G401 (cell line): ENCODE measurements around the gene MAPK9. TPM values are rescaled to one million over a fixed set of nuclear protein-coding genes. Genes with fewer than 3 reads are reported as not detected.
A peak's percentile ranks its signal among the peaks of the same experiment; 100 is the strongest.
"Not testable (repeated sequence)": the region's sequence is repeated elsewhere in the genome, so short reads cannot be mapped to it uniquely, and the experiment has no call there.

Experiments used
- DNase-seq: peaks from one replicate; pipeline ENCODE4 v3.0.0-alpha.2; 2015; ENCODE audit warnings: low spot score
- in situ Hi-C: cut with HindIII; loops from 2 replicates; pipeline ENCODE4 v1.10.0; 2016; ENCODE audit warnings: low sequenced_read_pairs, mixed read lengths
- total RNA-seq: library from RNA; depleted of rRNA; stranded (reverse); fragments of >200 nt; shearing (Covaris generic); gene quantifications from 2 replicates; pipeline ENCODE4 v1.2.3, GENCODE V29; 2014

MAPK9 gene
- total RNA-seq, 1 experiment from 2014 or later, result 83.2 TPM

DNA sequence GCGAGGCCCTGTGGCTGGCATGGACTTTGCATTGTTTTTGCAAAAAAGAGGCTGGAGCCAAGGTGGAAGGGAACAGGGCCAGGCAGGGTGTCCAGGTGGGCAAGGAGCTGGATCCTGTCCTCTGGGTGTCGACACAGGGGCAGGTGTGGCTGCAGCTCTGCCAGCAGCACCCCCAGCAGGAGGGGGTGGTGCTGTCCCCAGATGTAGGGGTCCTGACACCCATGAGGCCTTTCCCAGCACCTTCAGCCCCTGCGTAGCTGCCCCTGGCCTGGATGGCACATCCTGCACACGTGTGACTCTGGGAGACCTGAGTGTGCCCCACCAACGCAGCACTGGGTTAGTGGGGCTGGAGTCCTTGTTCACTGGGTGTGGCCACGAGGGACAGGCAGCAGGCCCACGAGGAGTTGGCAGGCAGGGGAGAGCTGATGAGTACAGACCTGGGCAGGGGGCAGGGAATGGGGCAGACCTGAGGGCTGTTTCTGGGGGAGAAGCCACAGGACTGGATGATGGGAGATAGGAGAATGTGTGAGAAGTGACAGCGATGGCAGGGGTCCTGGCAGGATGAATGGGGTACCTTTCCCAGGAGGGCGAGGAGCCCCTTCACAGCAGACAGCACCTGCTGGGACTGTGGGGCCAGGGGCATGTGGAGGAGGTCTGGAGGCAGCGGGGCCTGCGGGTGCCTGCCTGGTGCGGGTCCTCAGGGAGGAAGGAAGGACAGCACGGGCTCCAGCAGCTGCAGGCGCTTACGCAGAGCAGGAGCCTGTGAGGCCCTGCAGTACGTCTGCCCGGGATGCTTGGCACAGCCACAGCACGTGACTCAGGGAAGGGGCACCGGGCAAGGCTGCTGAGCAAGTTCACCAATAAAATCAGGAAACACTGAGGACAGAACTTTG lies 79.3 kb downstream of the MAPK9 start:
- no peak for DNase-seq
- in situ Hi-C loops, result no loop called here

DNA sequence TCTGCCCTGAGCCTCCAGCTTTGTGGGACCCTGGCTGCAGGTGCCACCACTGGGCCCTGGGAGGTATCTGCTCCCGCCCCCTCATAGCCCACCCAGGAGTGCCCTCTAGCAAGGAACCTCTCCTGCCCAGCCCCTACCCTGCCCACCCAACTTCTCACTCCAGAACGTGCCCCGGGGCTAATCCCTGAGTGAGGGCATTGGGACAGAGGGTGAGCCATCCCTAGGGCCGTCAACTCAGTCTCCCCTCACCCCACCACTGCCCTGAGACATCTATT lies 80.2 kb downstream of the MAPK9 start:
- in situ Hi-C loops, result no loop called here
- no peak for DNase-seq

DNA sequence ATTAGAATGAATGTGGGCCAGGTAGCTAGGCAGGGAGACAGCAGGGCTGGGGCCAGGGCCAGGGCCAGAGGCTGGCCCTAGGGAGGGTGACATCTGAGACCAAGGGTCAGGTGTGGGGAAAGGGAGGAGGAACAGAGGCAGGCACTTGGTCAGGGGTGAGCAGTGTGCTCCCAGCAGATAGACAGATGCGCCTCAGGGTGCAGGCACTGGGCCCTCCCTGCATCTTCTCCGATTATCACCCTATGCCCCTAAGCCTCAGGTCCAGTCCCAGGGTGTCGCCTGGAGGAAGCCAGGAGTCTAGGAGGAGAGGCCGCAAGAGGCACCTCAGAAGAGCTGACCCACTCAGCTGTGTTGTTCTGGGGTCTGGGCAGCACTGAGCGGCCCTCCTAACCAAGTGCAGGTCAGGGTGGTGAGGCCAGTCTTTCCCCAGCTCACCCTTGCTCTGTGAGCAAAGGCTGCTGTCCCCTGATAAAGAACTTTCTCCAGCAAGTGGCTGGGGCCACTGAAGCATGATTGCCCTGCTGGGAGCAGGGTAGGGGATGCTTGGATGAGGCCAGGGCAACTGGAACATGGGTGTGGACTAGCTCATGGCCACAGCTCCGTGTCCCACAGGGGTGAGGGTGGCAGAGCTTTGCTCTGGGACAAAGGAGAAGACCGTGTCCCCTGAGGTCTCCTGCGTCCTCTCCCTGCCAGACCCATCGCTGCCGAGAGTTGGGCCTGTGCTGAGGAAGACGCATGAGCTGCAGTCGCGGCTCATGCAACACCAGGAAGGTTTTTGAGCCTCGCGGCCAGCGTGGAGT lies 80.7 kb downstream of the MAPK9 start:
- no peak for DNase-seq
- in situ Hi-C loops, result no loop called here

DNA sequence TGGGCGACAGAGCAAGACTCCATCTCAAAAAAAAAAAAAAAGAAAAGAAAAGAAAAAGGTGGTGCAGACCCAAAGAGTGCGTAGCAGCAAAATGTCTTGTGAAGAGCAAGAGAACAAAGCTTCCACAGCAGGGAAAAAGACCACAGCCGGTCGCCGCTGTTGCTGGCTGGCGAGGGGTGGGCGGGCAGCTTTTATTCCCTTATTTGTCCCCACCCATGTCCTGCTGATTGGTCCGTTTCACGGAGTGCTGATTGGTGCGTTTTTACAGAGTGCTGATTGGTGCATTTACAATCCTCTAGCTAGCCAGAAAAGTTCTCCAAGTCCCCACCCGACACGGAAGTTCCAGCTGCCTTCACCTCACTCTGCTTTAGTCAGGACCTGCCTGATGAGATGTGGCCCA lies 81.8 kb downstream of the MAPK9 start:
- in situ Hi-C loops, DNase-seq: not testable (repeated sequence)

DNA sequence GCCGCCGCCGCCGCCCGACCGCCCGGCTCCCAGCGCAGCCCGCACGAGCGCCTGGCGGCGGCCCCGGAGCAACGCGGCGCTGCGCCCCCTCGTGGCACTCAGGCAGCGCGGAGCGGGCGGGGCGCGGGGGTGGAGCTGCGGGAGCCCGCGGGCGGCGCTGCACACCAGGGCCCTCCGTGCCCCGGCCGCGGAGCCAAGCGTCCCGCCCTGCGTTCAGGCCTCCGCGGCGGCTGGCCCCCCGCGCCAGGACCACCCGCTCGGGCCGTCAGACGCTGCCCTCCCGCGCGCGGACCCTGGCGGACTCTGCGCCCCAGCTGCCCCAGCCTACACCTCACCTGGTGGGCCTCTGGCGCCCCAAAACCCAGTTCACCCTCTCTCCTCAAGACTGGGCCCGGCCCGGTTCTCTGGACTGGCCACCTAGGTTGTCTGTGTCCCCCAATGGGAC lies 82.7 kb downstream of the MAPK9 start, which contains the start of gene RASGEF1C:
Gene RASGEF1C, minus strand, starts transcription at position 75 of the 445 bp plus-strand sequence. CDS start 71,159 bp downstream, outside the sequence.
- in situ Hi-C loops, result no loop called here
- DNase-seq, result peak; percentile 66

DNA sequence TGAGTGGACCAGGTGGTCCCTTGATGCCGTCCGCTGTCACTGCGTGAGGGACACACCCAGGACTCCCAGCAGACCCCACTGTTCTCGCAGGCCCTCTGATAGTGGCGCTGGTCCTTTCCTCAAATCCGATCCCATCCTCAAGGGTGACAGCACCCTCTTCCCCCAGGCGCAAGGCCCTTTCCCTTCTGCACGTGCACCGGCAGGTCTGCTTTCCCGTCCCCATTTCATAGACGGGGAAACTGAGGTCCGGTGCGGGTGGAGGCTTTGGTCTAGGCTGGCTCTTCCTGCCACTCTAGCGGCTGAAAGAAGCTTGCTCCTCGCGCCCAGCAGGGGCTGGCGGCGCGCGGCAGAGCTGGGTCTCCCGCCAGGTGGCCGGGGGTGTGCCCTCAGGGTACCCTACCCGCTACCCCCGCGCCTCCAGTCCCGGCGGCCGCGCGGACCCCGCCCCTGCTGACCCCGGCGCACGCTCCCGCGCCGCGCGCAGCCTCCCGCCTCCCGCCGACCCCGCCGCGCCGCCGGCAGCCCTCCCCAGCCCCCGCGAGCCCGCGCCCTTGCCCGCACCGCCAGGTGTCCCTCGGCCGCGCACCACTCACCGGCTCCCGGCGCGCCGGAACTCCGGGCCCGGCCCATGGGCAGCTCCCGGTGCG lies 83.3 kb downstream of the MAPK9 start:
- no peak for DNase-seq

DNA sequence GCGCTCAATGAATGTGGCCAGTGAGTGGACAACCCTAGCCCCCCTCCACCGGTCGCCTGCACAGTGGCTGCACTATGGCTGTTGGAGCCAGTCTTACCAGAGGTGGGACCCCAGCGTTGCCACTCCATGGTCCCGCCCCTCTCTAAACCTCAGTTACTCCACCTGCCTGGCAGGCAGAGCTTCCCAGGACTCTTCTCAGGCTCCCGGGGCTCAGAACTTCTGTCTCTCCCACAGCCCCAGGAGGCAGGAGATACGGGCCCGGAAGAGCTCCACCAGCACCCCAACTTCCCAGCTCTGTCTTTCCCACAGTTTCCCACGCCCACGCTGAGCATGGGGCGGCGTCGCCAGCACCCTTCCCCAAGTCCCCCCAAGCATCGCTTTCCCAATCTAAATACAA lies 83.8 kb downstream of the MAPK9 start:
- in situ Hi-C loops, result no loop called here
- no peak for DNase-seq

More for the DNA sequence above, 83.3 kb downstream of the MAPK9 start:
- in situ Hi-C loops, result no loop called here

GRCh38 chr5:180207593-180207992 lies 84.3 kb downstream of the MAPK9 start:
- in situ Hi-C loops, result no loop called here
- DNase-seq, result no peak

DNA sequence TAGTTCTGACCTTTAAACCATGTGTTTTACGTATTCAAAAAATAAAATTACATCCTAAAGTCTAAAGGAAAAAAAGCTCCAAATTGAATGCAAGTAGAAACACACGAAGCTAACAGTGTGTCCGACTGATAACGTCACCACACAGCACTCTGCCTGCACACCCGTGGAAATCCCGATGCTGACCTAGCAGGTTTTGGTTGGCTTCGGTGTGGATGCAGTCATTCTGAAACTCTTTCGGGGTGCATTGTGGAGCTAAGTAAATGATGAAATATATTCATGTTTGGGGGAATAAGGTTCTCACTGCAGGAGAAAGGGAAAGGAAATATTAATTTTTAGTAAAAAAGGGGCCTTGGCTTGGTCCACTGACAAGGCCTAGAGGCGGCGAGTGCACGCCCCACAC lies 84.9 kb downstream of the MAPK9 start:
- in situ Hi-C loops, result no loop called here
- DNase-seq, result peak; percentile 59

DNA sequence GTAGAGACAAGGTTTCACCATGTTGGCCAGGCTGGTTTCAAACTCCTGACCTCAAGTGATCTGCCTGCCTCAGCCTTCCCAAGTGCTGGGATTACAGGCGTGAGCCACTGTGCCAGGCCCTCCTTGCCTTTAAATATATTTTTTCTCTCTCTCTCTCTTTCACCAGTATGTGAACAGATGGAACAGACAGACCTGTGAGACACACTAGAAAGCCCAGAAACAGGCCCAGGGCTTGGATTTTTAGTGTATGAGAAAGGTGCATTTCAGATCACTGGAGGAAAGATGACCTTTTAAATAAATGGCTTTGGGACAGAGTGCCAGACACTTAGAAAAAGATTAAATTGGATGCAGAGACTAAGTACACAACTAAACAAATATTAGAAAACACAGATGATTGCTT lies 86.0 kb downstream of the MAPK9 start:
- peak; percentile 84 for DNase-seq
- in situ Hi-C loops, result no loop called here

DNA sequence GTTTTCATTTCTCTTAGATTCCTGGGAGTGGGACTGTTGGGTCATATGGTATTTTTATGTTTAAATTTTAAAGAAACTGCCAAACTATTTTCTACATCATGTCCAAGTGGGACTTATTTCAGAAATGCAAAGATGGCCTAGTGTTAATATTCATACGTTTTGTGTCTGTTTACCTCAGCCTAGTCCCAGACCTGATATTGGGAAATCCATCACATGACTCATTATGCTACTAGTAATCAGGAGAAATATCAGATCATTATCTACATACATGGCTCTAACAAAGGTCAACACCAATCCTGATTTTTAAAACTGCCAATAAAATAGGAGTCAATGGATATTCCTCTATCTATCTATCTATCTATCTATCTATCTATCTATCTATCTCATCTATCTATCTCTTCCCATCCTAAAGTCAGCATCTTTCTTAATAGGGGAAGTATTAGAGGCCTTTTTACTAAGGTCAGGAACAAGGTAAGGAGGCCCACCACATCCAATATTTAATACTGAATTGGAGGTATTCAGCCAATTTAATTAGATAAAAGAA lies 87.5 kb downstream of the MAPK9 start:
- in situ Hi-C loops, result no loop called here

DNA sequence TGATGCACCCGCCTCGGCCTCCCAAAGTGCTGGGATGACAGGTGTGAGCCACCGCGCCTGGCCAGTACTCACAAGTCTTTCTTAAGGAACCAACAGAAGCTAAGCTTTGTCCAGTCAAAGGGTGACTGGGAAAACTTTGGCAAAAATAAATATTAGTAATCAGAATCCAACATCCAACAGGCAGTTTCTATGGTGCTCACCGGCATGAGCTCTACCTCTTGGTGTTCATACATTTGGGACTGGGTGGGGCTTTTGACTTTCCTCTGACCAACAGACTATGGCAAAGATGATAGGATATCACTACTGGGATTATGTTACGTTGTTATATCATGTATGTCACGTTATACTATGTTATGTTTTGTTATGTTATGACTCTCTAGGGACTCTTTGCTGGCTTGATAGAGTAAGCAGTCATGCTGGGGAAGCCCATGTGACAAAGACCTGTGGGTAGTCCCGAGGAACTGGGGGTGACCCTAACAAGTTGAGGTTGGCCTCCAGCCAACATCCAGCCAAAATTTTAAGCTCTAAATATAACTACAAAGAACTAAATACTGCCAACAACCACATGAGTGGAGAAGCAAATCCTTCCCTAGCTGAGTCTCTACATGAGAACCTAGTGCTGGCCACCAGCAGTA lies 88.8 kb downstream of the MAPK9 start:
- no peak for DNase-seq
- in situ Hi-C loops, result no loop called here

More for the DNA sequence above, 87.5 kb downstream of the MAPK9 start:
- DNase-seq, result no peak

GRCh38 chr5:180201051-180201987 lies 90.6 kb downstream of the MAPK9 start:
- DNase-seq, result peak; percentile 55
- in situ Hi-C loops, result no loop called here

DNA sequence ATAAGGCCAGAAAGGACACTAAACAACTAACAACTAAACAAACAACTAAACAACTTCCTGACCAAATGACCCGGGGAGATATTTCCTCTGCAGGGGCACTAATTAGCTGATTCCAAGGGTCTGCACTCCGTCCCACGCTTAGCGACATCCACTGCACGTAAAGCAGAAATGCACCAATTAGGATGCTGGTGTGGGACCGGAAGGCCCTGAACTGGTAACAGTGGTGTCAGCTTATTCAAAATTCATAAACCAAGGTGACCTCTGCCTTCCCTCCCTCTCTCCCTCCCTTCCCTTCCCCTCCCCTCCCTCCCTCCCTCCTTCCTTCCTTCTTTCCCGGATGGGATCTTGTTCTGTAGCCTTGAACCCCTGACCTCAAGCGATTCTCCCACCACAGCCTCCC lies 92.5 kb downstream of the MAPK9 start:
- no peak for DNase-seq
- in situ Hi-C loops, result no loop called here

- no peak for DNase-seq
- in situ Hi-C loops, result no loop called here
Observed at GRCh38 chr5:180198208-180198607, 93.7 kb downstream of the MAPK9 start.

- DNase-seq, result peak; percentile 37
- in situ Hi-C loops, result no loop called here
Observed at GRCh38 chr5:180197016-180197702, 94.7 kb downstream of the MAPK9 start.
